ENCODE data around the gene ALKBH7.
A peak's percentile ranks its signal among the peaks of the same experiment; 100 is the strongest.

Gene ALKBH7

DNA sequence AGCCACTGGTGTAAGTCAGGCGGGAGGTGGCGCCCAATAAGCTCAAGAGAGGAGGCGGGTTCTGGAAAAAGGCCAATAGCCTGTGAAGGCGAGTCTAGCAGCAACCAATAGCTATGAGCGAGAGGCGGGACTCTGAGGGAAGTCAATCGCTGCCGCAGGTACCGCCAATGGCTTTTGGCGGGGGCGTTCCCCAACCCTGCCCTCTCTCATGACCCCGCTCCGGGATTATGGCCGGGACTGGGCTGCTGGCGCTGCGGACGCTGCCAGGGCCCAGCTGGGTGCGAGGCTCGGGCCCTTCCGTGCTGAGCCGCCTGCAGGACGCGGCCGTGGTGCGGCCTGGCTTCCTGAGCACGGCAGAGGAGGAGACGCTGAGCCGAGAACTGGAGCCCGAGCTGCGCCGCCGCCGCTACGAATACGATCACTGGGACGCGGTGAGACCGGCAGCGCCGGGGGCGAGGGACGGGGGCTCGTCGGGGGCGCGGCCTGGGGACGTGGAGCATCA is at the start of gene ALKBH7:
ALKBH7 (plus strand) TSS at position 201 of the 502 bp plus-strand sequence; CDS start at position 228, 27 bp downstream.
- H3K4me3 ChIP-seq (ENCODE audit: low read length): peak within 1 kb of the TSS; percentile 74
- no peak for TF ChIP-seq CTCF (conservative IDR thresholded peaks at IDR 0.05; ENCODE audit: low read length)
- peak; percentile 100 for DNase-seq (ENCODE audit: low read depth)

- DNase-seq (ENCODE audit: low read depth): no peak
- TF ChIP-seq CTCF (conservative IDR thresholded peaks at IDR 0.05; ENCODE audit: low read length): no peak
- H3K4me3 ChIP-seq (ENCODE audit: low read length): no peak overlapping the region
Measured at GRCh38 chr19:6324757-6325156, 47.8 kb upstream of the ALKBH7 start.

DNA sequence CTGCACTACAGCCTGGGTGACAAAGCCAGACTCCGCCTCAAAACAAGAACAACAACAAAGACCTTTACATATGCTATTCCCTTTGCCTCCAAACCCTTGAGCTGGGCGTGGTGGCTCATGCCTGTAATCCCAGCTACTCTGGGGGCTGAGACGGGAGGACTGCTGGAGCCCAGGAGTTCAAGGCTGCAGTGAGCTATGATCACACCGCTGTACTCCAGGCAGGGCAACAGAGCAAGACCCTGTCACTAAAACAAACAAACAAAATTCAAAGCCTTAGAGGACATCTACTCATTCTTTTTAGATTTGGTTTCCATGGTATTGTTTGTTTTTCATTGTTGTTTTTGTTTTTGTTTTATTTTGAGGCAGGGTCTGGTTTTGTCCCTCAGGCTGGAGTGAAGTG is 47.0 kb upstream of the ALKBH7 start:
- no peak for DNase-seq (ENCODE audit: low read depth)
- H3K4me3 ChIP-seq (ENCODE audit: low read length): no peak overlapping the region
- TF ChIP-seq CTCF (conservative IDR thresholded peaks at IDR 0.05; ENCODE audit: low read length): no peak

DNA sequence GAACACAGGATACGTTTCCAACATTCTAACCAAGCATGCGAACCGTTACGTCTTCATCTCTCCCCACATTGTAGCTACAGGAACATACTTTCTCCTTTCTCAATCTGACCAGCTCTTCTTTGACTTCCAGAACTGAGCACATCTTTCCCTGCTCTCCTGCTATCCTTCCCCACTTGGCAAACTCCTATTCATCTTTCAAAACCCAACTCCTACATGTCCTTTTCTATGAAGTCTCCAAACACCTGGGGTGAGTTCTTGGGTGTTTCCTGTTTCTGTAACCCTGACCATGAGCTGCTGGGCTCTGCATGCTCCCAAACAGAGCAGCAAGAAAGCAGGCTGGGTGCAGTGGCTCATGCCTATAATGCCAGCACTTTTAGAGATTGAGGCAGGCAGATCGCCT is 45.8 kb upstream of the ALKBH7 start:
- TF ChIP-seq CTCF (conservative IDR thresholded peaks at IDR 0.05; ENCODE audit: low read length): no peak
- H3K4me3 ChIP-seq (ENCODE audit: low read length): no peak overlapping the region
- no peak for DNase-seq (ENCODE audit: low read depth)

DNA sequence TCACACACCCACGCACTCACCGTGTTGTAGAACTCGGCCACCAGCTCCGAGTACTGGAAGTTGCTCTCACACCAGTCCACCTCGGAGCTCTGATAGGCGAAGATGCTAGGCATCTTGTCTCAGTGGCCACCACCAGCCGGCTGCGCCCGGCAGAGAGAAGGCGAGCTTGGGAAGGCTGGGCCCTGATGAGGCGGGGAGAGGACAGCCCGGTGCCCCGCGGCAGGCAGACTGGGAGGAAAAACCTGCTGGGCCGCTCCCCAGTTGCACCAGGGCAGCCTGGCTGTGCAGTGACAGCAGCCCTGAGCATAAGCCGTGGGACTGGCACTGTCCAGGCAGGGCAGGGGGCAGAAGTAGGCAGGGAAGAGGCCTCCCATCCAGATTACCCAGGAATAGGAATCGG is 39.2 kb upstream of the ALKBH7 start, which contains the start of gene ACER1:
ACER1 (minus strand) TSS at position 174 of the 400 bp plus-strand sequence; CDS start at position 113, 61 bp downstream.
- H3K4me3 ChIP-seq (ENCODE audit: low read length): no peak within 1 kb of the TSS
- no peak for TF ChIP-seq CTCF (conservative IDR thresholded peaks at IDR 0.05; ENCODE audit: low read length)
- DNase-seq (ENCODE audit: low read depth): no peak

GRCh38 chr19:6334490-6335285 is 37.9 kb upstream of the ALKBH7 start:
- no peak for DNase-seq (ENCODE audit: low read depth)
- no peak for TF ChIP-seq CTCF (conservative IDR thresholded peaks at IDR 0.05; ENCODE audit: low read length)
- H3K4me3 ChIP-seq (ENCODE audit: low read length): no peak overlapping the region

All from AG10803 (cell line).